Mesenchymal stem cell (in vitro differentiated cells and primary cell): ENCODE results near the gene SBDS.

Experiments
- DNase-seq: peaks from one replicate; pipeline ENCODE4 v3.0.0-alpha.2; 2013
- H2AFZ ChIP-seq: one replicate; pipeline ENCODE4 v1.6.1; 2013; ENCODE audit warnings: low read depth, mild to moderate bottlenecking, control low read depth, inconsistent platforms, low read length, moderate library complexity
- H2AK5ac ChIP-seq: 2 replicates; pipeline ENCODE4 v1.6.1; 2013; ENCODE audit warnings: low read length, moderate library complexity, mild to moderate bottlenecking, inconsistent platforms; ENCODE audit not compliant: severe bottlenecking
- H2BK120ac ChIP-seq: one replicate; pipeline ENCODE4 v1.6.1; 2013; ENCODE audit warnings: low read depth, mild to moderate bottlenecking, inconsistent platforms, low read length, moderate library complexity
- H2BK12ac ChIP-seq, 2 experiments: one replicate each; pipeline ENCODE4 v1.6.1; 2013; ENCODE audit warnings: inconsistent platforms in 2 of 2, low read length in 2 of 2, mild to moderate bottlenecking in 2 of 2, moderate library complexity in 2 of 2, control low read depth in 1 of 2
- H2BK15ac ChIP-seq: one replicate; pipeline ENCODE4 v1.6.1; 2013; ENCODE audit warnings: mild to moderate bottlenecking, low read depth, inconsistent platforms; ENCODE audit not compliant: poor library complexity, severe bottlenecking
- H2BK5ac ChIP-seq: 2 replicates; pipeline ENCODE4 v1.6.1; 2013; ENCODE audit warnings: low read depth, mild to moderate bottlenecking, low read length, control low read depth, inconsistent platforms; ENCODE audit not compliant: poor library complexity, severe bottlenecking
- H3K14ac ChIP-seq, 2 experiments: one replicate each; pipeline ENCODE4 v1.6.1; 2013; ENCODE audit warnings: inconsistent platforms in 2 of 2, low read length in 2 of 2, control low read depth in 1 of 2, mild to moderate bottlenecking in 1 of 2, moderate library complexity in 1 of 2
- H3K18ac ChIP-seq, 2 experiments: one replicate each; pipeline ENCODE4 v1.6.1; 2013; ENCODE audit warnings: inconsistent platforms in 2 of 2, low read length in 2 of 2, control low read depth in 1 of 2, low read depth in 1 of 2, mild to moderate bottlenecking in 1 of 2
- H3K23ac ChIP-seq, 2 experiments: one replicate each; pipeline ENCODE4 v1.6.1; 2013; ENCODE audit warnings: inconsistent platforms in 2 of 2, low read length in 2 of 2, mild to moderate bottlenecking in 2 of 2, moderate library complexity in 2 of 2, control low read depth in 1 of 2
- H3K27ac ChIP-seq: 2 replicates; pipeline ENCODE4 v1.5.1; 2013; ENCODE audit warnings: mild to moderate bottlenecking, moderate library complexity, low read length, control low read depth, inconsistent platforms; ENCODE audit not compliant: poor library complexity, severe bottlenecking
- H3K27me3 ChIP-seq, 2 experiments: 2 replicates each; pipeline versions ENCODE4 v1.6.1 to v1.7.0; 2013; ENCODE audit warnings: low read length in 2 of 2, mild to moderate bottlenecking in 2 of 2, moderate library complexity in 2 of 2, control low read depth in 1 of 2, inconsistent platforms in 1 of 2; ENCODE audit not compliant: control insufficient read depth in 1 of 2, insufficient read depth in 1 of 2
- H3K36me3 ChIP-seq, 2 experiments: 2 replicates each; pipeline versions ENCODE4 v1.6.1 to v1.7.0; 2013; ENCODE audit warnings: low read length in 2 of 2, control low read depth in 1 of 2, inconsistent platforms in 1 of 2, low read depth in 1 of 2, mild to moderate bottlenecking in 1 of 2; ENCODE audit not compliant: insufficient read depth in 2 of 2, control insufficient read depth in 1 of 2
- H3K4ac ChIP-seq, 2 experiments: one replicate each; pipeline ENCODE4 v1.6.1; 2013; ENCODE audit warnings: inconsistent platforms in 2 of 2, low read length in 2 of 2, mild to moderate bottlenecking in 2 of 2, moderate library complexity in 2 of 2, control low read depth in 1 of 2, low read depth in 1 of 2
- H3K4me1 ChIP-seq: 2 replicates; pipeline ENCODE4 v1.6.1; 2013; ENCODE audit warnings: low read depth, low read length, control low read depth; ENCODE audit not compliant: control insufficient read depth, insufficient read depth
- H3K4me2 ChIP-seq: 2 replicates; pipeline ENCODE4 v1.6.1; 2013; ENCODE audit warnings: low read length, mild to moderate bottlenecking, inconsistent platforms; ENCODE audit not compliant: poor library complexity, severe bottlenecking
- H3K4me3 ChIP-seq, 2 experiments: 2 replicates each; pipeline versions ENCODE4 v1.5.1 to v1.7.0; 2013; ENCODE audit warnings: low read length in 2 of 2, mild to moderate bottlenecking in 2 of 2, control low read depth in 1 of 2, low read depth in 1 of 2; ENCODE audit not compliant: insufficient read depth in 1 of 2
- H3K79me1 ChIP-seq: replicated peaks from 2 replicates; pipeline ENCODE4 v1.6.1; 2013; ENCODE audit warnings: mild to moderate bottlenecking, control low read depth, low read length, inconsistent platforms; ENCODE audit not compliant: poor library complexity, severe bottlenecking
- H3K9ac ChIP-seq: 2 replicates; pipeline ENCODE4 v1.7.0; 2013; ENCODE audit warnings: mild to moderate bottlenecking, low read length, moderate library complexity
- H3K9me3 ChIP-seq: 2 replicates; pipeline ENCODE4 v1.7.0; 2013; ENCODE audit warnings: mild to moderate bottlenecking, low read length; ENCODE audit not compliant: control insufficient read depth
- H4K8ac ChIP-seq: one replicate; pipeline ENCODE4 v1.6.1; 2013; ENCODE audit warnings: inconsistent platforms, mild to moderate bottlenecking, low read length, moderate library complexity
- H4K91ac ChIP-seq: one replicate; pipeline ENCODE4 v1.6.1; 2013; ENCODE audit warnings: mild to moderate bottlenecking, low read length, inconsistent platforms
- WGBS: methylation state at CpG from one replicate; pipeline ENCODE4 v1.1.7; 2013; ENCODE audit warnings: mixed read lengths; 5-methylcytosine and 5-hydroxymethylcytosine counted together

The SBDS gene

DNA sequence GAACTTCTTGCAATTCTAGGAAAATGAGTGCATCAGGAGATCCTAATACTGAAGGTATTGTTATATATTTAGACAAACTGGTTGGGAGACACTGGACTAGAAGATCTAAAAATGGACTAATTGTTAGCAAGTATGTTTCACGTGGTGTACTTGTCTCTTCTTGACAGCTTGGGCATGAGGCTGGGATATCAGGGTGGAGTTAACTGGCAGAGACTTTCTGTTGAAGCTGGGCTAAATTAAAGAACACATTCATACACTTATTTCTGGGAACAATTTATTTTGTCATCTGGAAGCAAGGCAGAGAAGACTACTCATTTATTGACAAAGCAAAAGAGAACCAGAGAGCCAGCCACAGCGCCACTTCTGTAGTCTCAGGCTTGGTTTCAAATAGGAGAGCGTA, 27.1 kb upstream of the SBDS start:
- Histone ChIP-seq H2AFZ (no peak overlapping the region), H3K79me1 (peaks cover 6% of the 10 kb centered on the region), H2BK12ac (no peak overlapping the region), H3K27me3 (no peaks in the 10 kb centered on the region), H3K14ac (no peak overlapping the region), H2BK120ac (no peak overlapping the region), H2AK5ac (no peak overlapping the region), H3K18ac (no peak overlapping the region), H3K36me3 (peaks cover 29 to 38% of the 10 kb centered on the region in 2 experiments), H3K4me3 (no peak overlapping the region), H3K9ac (peak overlapping the region; percentile 10), H3K4me1 (no peaks in the 10 kb centered on the region), H2BK5ac (no peak overlapping the region), H3K9me3 (no peaks in the 10 kb centered on the region), H3K27ac (no peak overlapping the region), H3K4me2 (no peak overlapping the region), H3K23ac (no peak overlapping the region), H4K91ac (no peak overlapping the region), H4K8ac (no peak overlapping the region), H3K4ac (no peak overlapping the region), H2BK15ac (no peak overlapping the region)
- 100% methylated on average over 3 of the region's 3 CpGs for WGBS
- DNase-seq = no peak

DNA sequence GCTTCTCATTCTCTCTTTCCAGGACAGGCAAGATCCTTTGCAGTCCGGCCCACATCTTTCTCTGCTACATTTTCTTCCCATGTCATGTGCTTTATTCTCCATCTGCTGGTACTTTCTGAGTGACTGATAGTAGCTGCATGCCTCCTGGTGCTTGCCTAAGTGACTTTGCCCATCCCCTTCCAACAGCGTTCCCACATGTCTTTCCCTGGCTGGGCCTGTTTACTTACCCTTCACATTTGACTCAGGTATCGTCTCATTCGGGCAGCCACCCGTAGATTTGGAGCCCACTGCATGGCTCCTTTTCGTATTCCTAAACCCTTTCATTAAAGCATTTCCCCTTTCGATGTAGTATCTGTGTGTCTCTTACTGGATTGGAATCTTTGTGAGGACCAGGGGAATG, 25.9 kb upstream of the SBDS start:
- no peak overlapping the region for H2BK15ac ChIP-seq
- no peak overlapping the region for H2AFZ ChIP-seq
- H3K4me3 ChIP-seq = no peak overlapping the region
- no peak for DNase-seq
- H2BK5ac ChIP-seq = no peak overlapping the region
- no peak overlapping the region for H3K18ac ChIP-seq
- H2BK120ac ChIP-seq = no peak overlapping the region
- no peak overlapping the region for H3K23ac ChIP-seq
- peak overlapping the region; percentile 34 for H4K91ac ChIP-seq
- no peak overlapping the region for H3K14ac ChIP-seq
- no peak overlapping the region for H3K4me2 ChIP-seq
- no peaks in the 10 kb centered on the region for H3K27me3 ChIP-seq
- WGBS = 90% methylated on average over 7 of the region's 7 CpGs
- H2AK5ac ChIP-seq = no peak overlapping the region
- no peak overlapping the region for H3K27ac ChIP-seq
- H3K4ac ChIP-seq = no peak overlapping the region
- H3K36me3 ChIP-seq = peaks cover 29 to 38% of the 10 kb centered on the region in 2 experiments
- no peaks in the 10 kb centered on the region for H3K9me3 ChIP-seq
- peaks cover 6% of the 10 kb centered on the region for H3K79me1 ChIP-seq
- peak overlapping the region; percentile 27 for H4K8ac ChIP-seq
- no peak overlapping the region for H2BK12ac ChIP-seq
- H3K9ac ChIP-seq = no peak overlapping the region
- no peaks in the 10 kb centered on the region for H3K4me1 ChIP-seq

DNA sequence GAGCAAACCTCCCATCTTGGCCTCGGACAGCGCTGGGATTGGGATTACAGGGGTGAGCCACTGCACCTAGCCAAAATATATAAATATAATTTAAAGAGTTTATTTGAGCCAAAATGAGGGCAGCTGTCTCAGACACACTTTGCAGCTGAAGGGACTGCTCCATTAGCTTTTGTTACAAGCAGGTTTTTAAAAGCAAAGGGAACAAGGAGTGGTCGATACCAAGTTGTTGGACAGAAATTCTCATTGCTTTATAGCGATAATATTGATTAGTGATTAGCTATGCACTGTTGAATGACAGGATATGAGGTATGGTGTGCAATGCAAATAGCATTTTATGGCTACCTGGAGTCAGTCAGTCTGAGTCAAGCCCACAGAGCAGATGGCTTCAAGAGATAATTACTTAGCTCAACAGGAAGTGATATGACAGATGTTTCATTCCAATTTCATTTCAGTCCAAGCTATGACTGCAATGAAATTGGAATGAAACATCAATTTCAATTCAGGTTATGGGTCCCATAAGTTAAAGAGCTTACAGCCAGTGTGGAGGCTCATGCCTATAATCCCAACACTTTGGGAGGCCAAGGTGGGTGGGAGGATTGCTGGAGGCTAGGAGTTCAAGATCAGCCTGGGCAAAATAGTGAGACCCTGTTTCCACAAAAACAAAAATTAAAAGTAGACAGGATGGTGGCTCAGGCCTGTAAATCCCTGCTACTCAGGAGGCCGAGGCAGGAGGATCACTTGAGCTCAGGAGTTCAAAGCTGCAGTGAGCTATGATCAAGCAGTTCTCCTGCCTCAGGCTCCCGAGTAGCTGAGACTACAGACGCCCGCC, 24.4 kb upstream of the SBDS start:
- no peak overlapping the region for H2BK120ac ChIP-seq
- no peak for DNase-seq
- H3K36me3 ChIP-seq = peaks cover 29 to 44% of the 10 kb centered on the region in 2 experiments
- no peaks in the 10 kb centered on the region for H3K27me3 ChIP-seq
- no peak overlapping the region for H2AFZ ChIP-seq
- H3K9ac ChIP-seq = no peak overlapping the region
- H2BK15ac ChIP-seq = no peak overlapping the region
- H2BK5ac ChIP-seq = no peak overlapping the region
- no peak overlapping the region for H2BK12ac ChIP-seq
- peaks cover 6% of the 10 kb centered on the region for H3K79me1 ChIP-seq
- no peak overlapping the region for H4K8ac ChIP-seq
- H3K4me3 ChIP-seq = no peak overlapping the region
- no peak overlapping the region for H4K91ac ChIP-seq
- no peak overlapping the region for H3K23ac ChIP-seq
- 71% methylated on average over 8 of the region's 8 CpGs for WGBS
- no peaks in the 10 kb centered on the region for H3K4me1 ChIP-seq
- H3K4ac ChIP-seq = no peak overlapping the region
- no peaks in the 10 kb centered on the region for H3K9me3 ChIP-seq
- H2AK5ac ChIP-seq = no peak overlapping the region
- H3K14ac ChIP-seq = no peak overlapping the region
- no peak overlapping the region for H3K4me2 ChIP-seq
- H3K18ac ChIP-seq = no peak overlapping the region
- no peak overlapping the region for H3K27ac ChIP-seq

DNA sequence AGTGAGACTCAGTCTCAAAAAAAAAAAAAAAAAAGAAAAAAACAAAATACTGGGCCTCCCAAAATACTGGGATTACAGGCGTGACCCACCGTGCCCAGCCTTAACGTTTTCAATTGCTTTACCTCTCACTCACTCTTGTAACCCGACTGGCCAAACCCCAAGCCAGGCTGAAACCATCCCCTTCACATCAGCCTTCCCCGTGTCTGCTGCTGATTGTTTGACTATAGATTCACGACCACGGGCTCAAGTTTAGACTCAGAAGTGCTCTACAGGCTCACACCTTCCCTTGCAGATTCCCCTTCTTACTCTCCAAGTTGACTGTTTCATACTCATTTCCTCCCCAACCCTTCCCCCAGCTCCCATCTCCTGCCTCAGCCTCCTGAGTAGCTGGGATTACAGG, 23.6 kb upstream of the SBDS start:
- Histone ChIP-seq H2AFZ (no peak overlapping the region), H3K9me3 (no peaks in the 10 kb centered on the region), H3K4me2 (no peak overlapping the region), H2AK5ac (no peak overlapping the region), H3K23ac (no peak overlapping the region), H4K8ac (no peak overlapping the region), H2BK12ac (no peak overlapping the region), H4K91ac (no peak overlapping the region), H3K27ac (no peak overlapping the region), H3K4ac (no peak overlapping the region), H2BK5ac (no peak overlapping the region), H3K27me3 (no peaks in the 10 kb centered on the region), H2BK15ac (no peak overlapping the region), H3K18ac (no peak overlapping the region), H2BK120ac (no peak overlapping the region), H3K4me3 (no peak overlapping the region), H3K36me3 (peaks cover 35 to 48% of the 10 kb centered on the region in 2 experiments), H3K14ac (no peak overlapping the region), H3K4me1 (no peaks in the 10 kb centered on the region), H3K79me1 (peaks cover 6% of the 10 kb centered on the region), H3K9ac (no peak overlapping the region)
- 80% methylated on average over 7 of the region's 7 CpGs for WGBS
- no peak for DNase-seq
